Tibial nerve (tissue), 4 donors: ENCODE data around the gene NBEA.

Source experiments
- EP300 ChIP-seq, 2 donors: sonication (generic); formaldehyde crosslinking; IDR thresholded peaks; one replicate each; pipeline ENCODE4 v1.6.1; 2017; ENCODE audit warnings: antibody characterized with exemption in 2 of 2, mild to moderate bottlenecking in 1 of 2
- TF ChIP-seq, protein P1 (sequence below), 5 experiments: fragments of 200-600 bp in 3 of 5; fragments of 450-650 bp in 2 of 5; sonication (generic) in 3 of 5; IDR thresholded peaks; one replicate each; pipeline ENCODE4 v1.5.1; 2016 to 2019; ENCODE audit warnings: antibody characterized with exemption in 5 of 5, mild to moderate bottlenecking in 3 of 5, moderate library complexity in 2 of 5

DNA sequence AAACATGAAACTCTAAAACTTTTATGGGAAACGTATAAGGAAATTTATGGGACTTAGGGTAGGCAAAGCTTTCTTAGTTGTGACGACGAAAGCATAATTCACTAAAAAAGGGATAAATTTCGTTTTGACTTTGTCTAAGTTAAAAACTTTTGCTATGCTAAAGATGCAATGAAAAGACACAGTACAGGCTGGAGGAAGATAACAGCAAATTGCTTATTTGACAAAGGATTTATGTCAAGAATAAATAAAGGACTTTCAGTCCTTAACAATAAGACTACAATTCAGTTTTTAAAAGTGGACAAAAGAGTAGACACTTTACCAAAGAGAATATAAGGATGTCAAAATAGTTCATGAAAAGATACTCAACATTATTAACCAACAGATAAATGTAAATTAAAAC is 150.2 kb downstream of the NBEA start:
- TF ChIP-seq, protein P1, sequence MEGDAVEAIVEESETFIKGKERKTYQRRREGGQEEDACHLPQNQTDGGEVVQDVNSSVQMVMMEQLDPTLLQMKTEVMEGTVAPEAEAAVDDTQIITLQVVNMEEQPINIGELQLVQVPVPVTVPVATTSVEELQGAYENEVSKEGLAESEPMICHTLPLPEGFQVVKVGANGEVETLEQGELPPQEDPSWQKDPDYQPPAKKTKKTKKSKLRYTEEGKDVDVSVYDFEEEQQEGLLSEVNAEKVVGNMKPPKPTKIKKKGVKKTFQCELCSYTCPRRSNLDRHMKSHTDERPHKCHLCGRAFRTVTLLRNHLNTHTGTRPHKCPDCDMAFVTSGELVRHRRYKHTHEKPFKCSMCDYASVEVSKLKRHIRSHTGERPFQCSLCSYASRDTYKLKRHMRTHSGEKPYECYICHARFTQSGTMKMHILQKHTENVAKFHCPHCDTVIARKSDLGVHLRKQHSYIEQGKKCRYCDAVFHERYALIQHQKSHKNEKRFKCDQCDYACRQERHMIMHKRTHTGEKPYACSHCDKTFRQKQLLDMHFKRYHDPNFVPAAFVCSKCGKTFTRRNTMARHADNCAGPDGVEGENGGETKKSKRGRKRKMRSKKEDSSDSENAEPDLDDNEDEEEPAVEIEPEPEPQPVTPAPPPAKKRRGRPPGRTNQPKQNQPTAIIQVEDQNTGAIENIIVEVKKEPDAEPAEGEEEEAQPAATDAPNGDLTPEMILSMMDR (IDR thresholded peaks at IDR 0.05): no peak
- TF ChIP-seq EP300 (IDR thresholded peaks at IDR 0.05): no peak
